GM19025 (cell line): ENCODE data around the gene SLCO3A1.
A peak's percentile ranks its signal among the peaks of the same experiment; 100 is the strongest.

Experiments
- ATAC-seq: cut with Tn5 transposase; IDR thresholded peaks from one replicate; pipeline ENCODE4 v1.9.1; 2021; ENCODE audit warnings: mild to moderate bottlenecking, low read depth, moderate library complexity; ENCODE audit not compliant: unreplicated experiment

SLCO3A1 gene

GRCh38 chr15:91857772-91858171 lies 4.3 kb downstream of the SLCO3A1 start:
- ATAC-seq: peak; percentile 40

- ATAC-seq: no peak
Observed at GRCh38 chr15:91860498-91860897, 7.0 kb downstream of the SLCO3A1 start.

- ATAC-seq: no peak
Observed at GRCh38 chr15:91861223-91861622, 7.7 kb downstream of the SLCO3A1 start.

DNA sequence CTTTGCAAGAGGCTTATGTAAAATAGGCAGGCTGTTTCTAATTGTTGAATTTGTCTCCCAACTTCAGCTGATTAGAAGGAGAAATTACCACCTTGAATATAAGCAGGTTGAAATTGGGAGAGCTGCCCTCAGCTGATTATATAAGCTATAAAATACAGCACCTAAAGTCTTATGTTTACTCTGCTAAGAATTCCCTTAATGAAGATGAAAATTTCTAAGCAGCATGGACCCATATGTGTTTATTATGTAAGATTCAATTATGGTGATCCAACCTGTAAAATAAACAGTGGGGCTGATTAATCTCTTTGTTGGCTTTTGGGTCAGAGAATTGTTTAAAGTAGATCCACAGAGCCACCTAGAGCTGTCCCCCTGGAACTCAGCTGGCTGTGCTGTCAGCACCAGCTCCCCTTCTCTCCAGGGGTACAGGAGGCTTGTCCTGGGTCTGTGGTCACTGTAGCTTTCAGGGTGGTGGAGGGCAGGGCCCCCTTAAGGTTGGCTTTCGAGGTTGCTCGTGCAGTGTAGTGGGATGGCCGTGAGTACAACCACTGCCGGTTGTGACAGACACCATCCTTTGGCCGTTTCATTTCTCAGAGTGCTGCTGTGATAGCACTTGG lies 9.5 kb downstream of the SLCO3A1 start:
- no peak for ATAC-seq

DNA sequence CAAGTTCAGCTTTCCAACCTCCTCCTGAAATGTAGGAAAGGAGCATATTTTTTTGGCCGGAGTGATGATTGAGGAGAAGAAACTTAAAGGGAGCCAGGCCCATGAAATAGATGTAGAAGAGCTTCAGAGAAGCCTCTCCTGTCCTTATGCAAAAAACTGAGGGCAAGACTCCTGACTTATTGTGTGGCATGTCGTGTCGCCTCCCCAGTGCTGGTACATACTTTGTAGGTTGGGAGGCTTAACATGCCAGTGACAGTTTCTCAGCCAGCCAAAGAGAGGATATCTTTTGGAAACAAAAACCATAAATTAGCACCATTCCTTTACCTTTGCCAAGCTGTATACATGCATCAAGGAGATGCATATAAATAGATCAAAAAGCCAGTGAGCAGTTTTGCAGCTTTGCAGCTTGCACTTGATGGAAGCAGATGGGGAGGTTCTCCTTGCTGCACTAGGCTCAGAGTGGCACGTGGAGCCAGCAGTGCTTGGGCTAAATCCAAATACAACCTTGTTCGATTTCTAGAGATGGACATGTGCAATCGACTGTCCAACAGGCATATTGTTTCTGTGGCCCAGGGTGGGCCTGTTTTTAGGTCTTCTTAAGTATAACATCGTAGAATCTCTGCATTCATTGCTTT lies 10.2 kb downstream of the SLCO3A1 start:
- ATAC-seq: no peak

- ATAC-seq: no peak
Observed at GRCh38 chr15:91864664-91865063, 11.2 kb downstream of the SLCO3A1 start.

- ATAC-seq: no peak
Observed at GRCh38 chr15:91865486-91865885, 12.0 kb downstream of the SLCO3A1 start.

- no peak for ATAC-seq
Observed at GRCh38 chr15:91865950-91866349, 12.4 kb downstream of the SLCO3A1 start.

DNA sequence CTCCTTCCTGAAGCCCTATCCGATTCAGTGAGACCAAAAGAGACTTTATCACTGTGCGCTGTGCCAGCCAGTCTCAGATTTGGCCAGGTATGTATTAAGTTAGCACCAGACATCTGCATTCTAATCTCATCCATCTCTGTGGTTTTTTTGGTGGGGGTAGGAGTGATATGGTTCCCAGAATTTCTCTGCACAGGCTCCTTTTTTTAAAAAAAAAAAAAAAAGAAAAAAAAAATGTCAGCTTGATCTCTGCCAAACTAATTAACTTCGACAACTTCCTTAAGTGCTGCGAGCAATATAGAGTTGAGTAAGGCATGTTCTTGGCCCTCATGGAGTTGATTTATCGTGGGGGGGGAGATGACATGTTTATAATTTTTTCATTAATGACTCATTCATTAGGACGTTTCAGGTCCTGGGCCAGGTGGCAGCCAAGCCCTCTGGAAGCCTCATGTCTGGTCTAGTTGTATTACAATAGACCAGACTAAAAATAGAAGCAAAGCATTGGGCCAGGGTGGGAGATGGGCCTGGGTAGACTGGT lies 12.9 kb downstream of the SLCO3A1 start:
- ATAC-seq: no peak

- ATAC-seq: no peak
Observed at GRCh38 chr15:91866971-91867372, 13.5 kb downstream of the SLCO3A1 start.

DNA sequence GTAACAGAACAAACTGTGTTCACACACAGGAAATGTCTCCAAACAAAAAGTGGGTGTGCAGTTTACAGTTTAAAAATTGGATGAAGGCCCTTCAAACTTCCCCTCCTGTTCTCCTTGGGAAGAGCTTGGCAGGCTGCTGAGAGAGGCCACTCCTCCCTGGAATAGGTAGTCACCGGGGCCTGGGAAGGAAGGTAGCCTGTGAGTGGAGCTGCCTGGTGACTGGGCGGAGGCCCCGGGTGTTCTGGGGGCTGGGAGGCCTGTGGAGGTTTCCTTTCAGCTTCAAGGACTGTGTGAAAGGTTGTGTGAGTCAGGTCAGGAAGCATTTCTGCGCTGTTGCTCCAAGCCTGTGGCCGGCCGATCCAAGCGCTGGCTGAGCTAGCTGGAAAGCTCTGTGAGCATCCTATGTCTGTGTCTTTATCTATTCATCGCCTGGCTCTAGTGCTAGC lies 14.1 kb downstream of the SLCO3A1 start:
- ATAC-seq: no peak

DNA sequence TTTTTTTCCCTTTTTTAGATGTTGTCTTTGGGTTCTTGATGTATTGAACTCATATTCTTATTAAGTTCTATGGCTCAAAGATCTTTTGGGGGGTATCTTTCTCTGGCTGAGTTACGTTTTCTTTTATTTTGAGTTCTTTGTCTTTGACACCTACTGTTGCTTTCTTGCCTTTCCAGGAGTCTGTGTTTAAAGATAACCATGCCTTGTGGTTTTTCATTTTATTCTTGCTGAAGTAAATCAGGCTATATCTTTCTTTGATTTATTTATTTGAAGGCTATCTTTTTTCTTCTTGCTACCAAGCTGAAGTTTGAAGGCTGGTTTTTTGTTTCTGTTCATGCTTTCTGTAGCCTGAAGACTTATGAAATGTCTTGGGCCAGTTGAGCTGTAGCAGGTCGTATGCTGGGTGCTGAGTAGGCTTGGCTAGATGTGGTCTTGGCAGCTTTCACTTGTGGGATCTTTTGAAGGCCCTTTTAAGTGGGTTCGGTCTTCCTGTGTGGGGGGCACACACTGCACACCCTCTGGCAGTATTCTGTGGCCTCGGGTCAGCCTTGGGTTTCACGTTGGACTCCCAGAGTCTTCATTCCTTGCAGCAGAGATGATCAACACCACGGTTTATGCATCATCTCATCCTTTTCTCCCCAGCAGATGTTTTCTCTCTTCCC lies 17.5 kb downstream of the SLCO3A1 start:
- no peak for ATAC-seq

- ATAC-seq: no peak
Observed at GRCh38 chr15:91871837-91872236, 18.3 kb downstream of the SLCO3A1 start.

GRCh38 chr15:91872356-91873137 lies 19.0 kb downstream of the SLCO3A1 start:
- ATAC-seq: no peak

GRCh38 chr15:91873138-91873536 lies 19.6 kb downstream of the SLCO3A1 start:
- no peak for ATAC-seq

- ATAC-seq: no peak
Observed at GRCh38 chr15:91874171-91874570, 20.7 kb downstream of the SLCO3A1 start.

DNA sequence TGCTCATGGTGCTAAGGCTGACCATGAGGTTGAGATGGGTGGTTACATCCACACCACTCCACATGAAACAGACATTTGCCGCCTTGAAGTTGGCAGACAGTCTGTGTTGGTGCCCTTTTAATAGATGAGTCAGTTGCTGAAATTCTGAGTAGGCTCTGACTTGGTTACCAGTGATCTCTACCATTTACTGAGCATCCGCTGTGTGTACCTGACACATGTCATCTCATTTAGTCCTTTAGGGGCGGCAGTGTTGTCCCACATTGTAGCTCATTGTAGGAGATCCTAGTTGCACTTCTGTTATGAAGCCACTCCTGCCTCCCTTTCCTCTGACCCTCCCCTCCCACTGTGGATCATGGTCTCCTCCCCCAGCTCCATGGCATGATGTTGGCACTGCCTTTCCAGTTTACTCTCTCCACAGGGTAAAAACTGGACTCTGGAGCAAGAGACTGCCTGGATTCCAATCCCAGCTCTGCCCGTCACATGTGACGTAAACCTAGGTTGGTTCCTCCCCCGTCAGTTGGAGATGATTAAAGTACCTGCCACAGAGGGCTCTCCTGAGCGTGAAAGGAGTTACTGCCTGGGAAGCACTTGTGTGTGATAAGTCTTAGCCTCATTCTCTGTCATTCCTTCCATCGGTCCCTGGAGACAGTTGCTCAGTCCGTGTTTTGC lies 21.6 kb downstream of the SLCO3A1 start:
- no peak for ATAC-seq

GRCh38 chr15:91876187-91876586 lies 22.7 kb downstream of the SLCO3A1 start:
- no peak for ATAC-seq

- no peak for ATAC-seq
Observed at GRCh38 chr15:91878319-91878870, 24.9 kb downstream of the SLCO3A1 start.

DNA sequence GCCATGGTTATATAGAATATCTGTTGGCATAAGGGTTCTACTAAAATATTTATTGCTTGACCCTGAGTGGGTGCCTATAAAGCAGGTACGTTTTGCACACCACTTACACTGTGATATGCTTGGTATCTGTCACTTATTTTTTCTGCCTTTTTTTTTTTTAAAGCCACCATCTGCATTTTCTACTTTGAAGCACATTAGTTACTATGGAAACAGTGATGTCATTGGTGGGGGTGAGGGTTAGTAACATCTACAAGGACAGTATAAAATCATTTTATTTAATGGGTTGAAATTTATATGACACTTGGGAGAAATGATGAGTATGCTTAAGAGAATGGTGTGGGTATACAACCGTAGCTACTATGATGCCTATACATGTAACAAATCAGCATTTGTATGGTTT lies 25.6 kb downstream of the SLCO3A1 start:
- ATAC-seq: no peak
